Measurements from ENCODE around the gene RTN3.

Gene RTN3

GRCh38 chr11:63719001-63719400 is 37.7 kb downstream of the RTN3 start:
- no peak for FAIRE-seq
- DNase-seq (ENCODE audit: insufficient read length), result no peak
- no peak for TF ChIP-seq TAF1 (IDR thresholded peaks at IDR 0.05; ENCODE audit: borderline replicate concordance, low read depth, low read length)
- TF ChIP-seq POLR2AphosphoS5 (IDR thresholded peaks at IDR 0.05; ENCODE audit: low read depth, low read length), result no peak
- TF ChIP-seq POLR2A (IDR thresholded peaks at IDR 0.05; ENCODE audit: low read depth, low read length), result no peak

GRCh38 chr11:63719987-63720386 is 38.7 kb downstream of the RTN3 start:
- TF ChIP-seq POLR2AphosphoS5 (IDR thresholded peaks at IDR 0.05; ENCODE audit: low read depth, low read length), result no peak
- no peak for FAIRE-seq
- DNase-seq (ENCODE audit: insufficient read length), result no peak

GRCh38 chr11:63720611-63721010 is 39.3 kb downstream of the RTN3 start:
- TF ChIP-seq POLR2AphosphoS5 (IDR thresholded peaks at IDR 0.05; ENCODE audit: low read depth, low read length) (no peak), TAF1 (IDR thresholded peaks at IDR 0.05; ENCODE audit: borderline replicate concordance, low read depth, low read length) (no peak), POLR2A (IDR thresholded peaks at IDR 0.05; ENCODE audit: low read depth, low read length) (no peak)
- no peak for FAIRE-seq
- DNase-seq (ENCODE audit: insufficient read length), result no peak

GRCh38 chr11:63729326-63729725 is 48.0 kb downstream of the RTN3 start:
- DNase-seq (ENCODE audit: insufficient read length), result no peak
- TF ChIP-seq POLR2AphosphoS5 (IDR thresholded peaks at IDR 0.05; ENCODE audit: low read depth, low read length), result no peak
- no peak for TF ChIP-seq TAF1 (IDR thresholded peaks at IDR 0.05; ENCODE audit: borderline replicate concordance, low read depth, low read length)
- TF ChIP-seq POLR2A (IDR thresholded peaks at IDR 0.05; ENCODE audit: low read depth, low read length), result no peak
- no peak for FAIRE-seq

- TF ChIP-seq TAF1 (IDR thresholded peaks at IDR 0.05; ENCODE audit: borderline replicate concordance, low read depth, low read length), result no peak
- no peak for TF ChIP-seq POLR2A (IDR thresholded peaks at IDR 0.05; ENCODE audit: low read depth, low read length)
- FAIRE-seq (no peak), DNase-seq (ENCODE audit: insufficient read length) (no peak)
Measured at GRCh38 chr11:63736864-63737263, 55.6 kb downstream of the RTN3 start.

GRCh38 chr11:63737718-63738117 is 56.4 kb downstream of the RTN3 start:
- no peak for FAIRE-seq
- no peak for TF ChIP-seq POLR2A (IDR thresholded peaks at IDR 0.05; ENCODE audit: low read depth, low read length)
- no peak for TF ChIP-seq POLR2AphosphoS5 (IDR thresholded peaks at IDR 0.05; ENCODE audit: low read depth, low read length)
- no peak for TF ChIP-seq TAF1 (IDR thresholded peaks at IDR 0.05; ENCODE audit: borderline replicate concordance, low read depth, low read length)
- no peak for DNase-seq (ENCODE audit: insufficient read length)

GRCh38 chr11:63738720-63739360 is 57.5 kb downstream of the RTN3 start:
- FAIRE-seq, result peak; percentile 70
- no peak for DNase-seq (ENCODE audit: insufficient read length)
- TF ChIP-seq POLR2AphosphoS5 (IDR thresholded peaks at IDR 0.05; ENCODE audit: low read depth, low read length) (no peak), TAF1 (IDR thresholded peaks at IDR 0.05; ENCODE audit: borderline replicate concordance, low read depth, low read length) (no peak), POLR2A (IDR thresholded peaks at IDR 0.05; ENCODE audit: low read depth, low read length) (no peak)

- no peak for FAIRE-seq
- no peak for DNase-seq (ENCODE audit: insufficient read length)
- TF ChIP-seq POLR2AphosphoS5 (IDR thresholded peaks at IDR 0.05; ENCODE audit: low read depth, low read length) (no peak), TAF1 (IDR thresholded peaks at IDR 0.05; ENCODE audit: borderline replicate concordance, low read depth, low read length) (no peak), POLR2A (IDR thresholded peaks at IDR 0.05; ENCODE audit: low read depth, low read length) (no peak)
Measured at GRCh38 chr11:63745304-63746170, 64.2 kb downstream of the RTN3 start.

GRCh38 chr11:63747011-63747410 is 65.7 kb downstream of the RTN3 start:
- no peak for FAIRE-seq
- TF ChIP-seq POLR2A (IDR thresholded peaks at IDR 0.05; ENCODE audit: low read depth, low read length) (no peak), POLR2AphosphoS5 (IDR thresholded peaks at IDR 0.05; ENCODE audit: low read depth, low read length) (no peak), TAF1 (IDR thresholded peaks at IDR 0.05; ENCODE audit: borderline replicate concordance, low read depth, low read length) (no peak)
- no peak for DNase-seq (ENCODE audit: insufficient read length)

GRCh38 chr11:63749624-63750023 is 68.3 kb downstream of the RTN3 start:
- TF ChIP-seq POLR2A (IDR thresholded peaks at IDR 0.05; ENCODE audit: low read depth, low read length) (no peak), POLR2AphosphoS5 (IDR thresholded peaks at IDR 0.05; ENCODE audit: low read depth, low read length) (no peak), TAF1 (IDR thresholded peaks at IDR 0.05; ENCODE audit: borderline replicate concordance, low read depth, low read length) (no peak)
- DNase-seq (ENCODE audit: insufficient read length) (no peak), FAIRE-seq (no peak)

GRCh38 chr11:63756919-63757761 is 75.8 kb downstream of the RTN3 start:
- DNase-seq (ENCODE audit: insufficient read length), result no peak
- FAIRE-seq, result no peak
- TF ChIP-seq TAF1 (IDR thresholded peaks at IDR 0.05; ENCODE audit: borderline replicate concordance, low read depth, low read length) (no peak), POLR2AphosphoS5 (IDR thresholded peaks at IDR 0.05; ENCODE audit: low read depth, low read length) (no peak), POLR2A (IDR thresholded peaks at IDR 0.05; ENCODE audit: low read depth, low read length) (no peak)

All from GM12892 (cell line).